Astrocyte of the spinal cord (primary cell): ENCODE measurements around the gene HOXA3.

Experiments used
- DNase-seq: peaks from one replicate; pipeline ENCODE4 v3.0.0; 2011; ENCODE audit warnings: low read depth, low spot score
- H3K4me3 ChIP-seq: 2 replicates; pipeline ENCODE4 v1.5.1; 2011; ENCODE audit warnings: low read depth, mild to moderate bottlenecking, low read length, moderate library complexity
- CTCF ChIP-seq: IDR thresholded peaks from 2 replicates; pipeline ENCODE4 v1.5.1; 2012; ENCODE audit warnings: low read depth, mild to moderate bottlenecking, low read length, inconsistent platforms
- in situ Hi-C: cut with HindIII; loops from 2 replicates; pipeline ENCODE4 v1.10.0; 2017; ENCODE audit warnings: low sequenced_read_pairs

Gene HOXA3

DNA sequence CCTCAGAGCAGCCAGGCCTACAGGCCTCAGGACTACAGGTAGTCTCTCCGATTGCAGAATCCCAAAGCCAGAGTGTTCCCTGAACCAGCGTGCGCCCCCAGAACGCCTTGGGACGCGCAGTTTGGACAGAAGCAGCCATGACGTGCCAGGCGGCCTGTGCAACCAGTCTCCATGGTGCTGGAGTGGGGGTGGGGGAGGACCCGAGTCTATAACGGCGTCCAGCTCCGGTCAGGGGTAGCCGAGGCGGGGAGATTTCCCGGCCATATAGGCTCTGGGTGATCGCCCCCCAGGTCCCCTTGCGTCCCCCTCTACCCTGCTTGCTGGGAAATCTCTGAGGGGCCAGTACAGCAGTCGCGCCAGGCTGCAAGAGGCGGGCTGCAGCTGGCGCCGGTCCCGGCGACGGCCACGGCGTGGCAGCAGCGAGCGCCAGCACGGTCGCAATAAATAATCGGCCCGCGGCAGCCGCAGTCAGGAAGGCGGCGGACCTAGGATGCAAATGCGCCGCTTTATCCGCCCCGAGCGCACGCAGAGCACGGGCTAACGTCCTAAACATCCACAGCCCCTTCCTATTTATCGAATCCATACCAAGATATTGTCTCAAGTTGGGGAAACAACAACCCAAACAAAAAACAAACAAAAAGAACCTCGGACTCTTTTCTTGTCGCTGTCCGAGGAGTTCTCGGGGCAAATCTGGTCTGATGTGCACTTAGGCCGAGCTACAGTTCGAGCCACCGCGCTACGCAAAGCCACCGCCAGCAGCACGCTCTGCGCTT lies 1.6 kb downstream of the HOXA3 start:
- peak; percentile 88 for DNase-seq
- peak overlapping the region; percentile 69 for H3K4me3 ChIP-seq
- in situ Hi-C loops = loop anchor here (25.0 kb wide), 1 partner anchor 763 kb away; no protein-coding TSS in a partner anchor
- TF ChIP-seq CTCF = peak; percentile 70

DNA sequence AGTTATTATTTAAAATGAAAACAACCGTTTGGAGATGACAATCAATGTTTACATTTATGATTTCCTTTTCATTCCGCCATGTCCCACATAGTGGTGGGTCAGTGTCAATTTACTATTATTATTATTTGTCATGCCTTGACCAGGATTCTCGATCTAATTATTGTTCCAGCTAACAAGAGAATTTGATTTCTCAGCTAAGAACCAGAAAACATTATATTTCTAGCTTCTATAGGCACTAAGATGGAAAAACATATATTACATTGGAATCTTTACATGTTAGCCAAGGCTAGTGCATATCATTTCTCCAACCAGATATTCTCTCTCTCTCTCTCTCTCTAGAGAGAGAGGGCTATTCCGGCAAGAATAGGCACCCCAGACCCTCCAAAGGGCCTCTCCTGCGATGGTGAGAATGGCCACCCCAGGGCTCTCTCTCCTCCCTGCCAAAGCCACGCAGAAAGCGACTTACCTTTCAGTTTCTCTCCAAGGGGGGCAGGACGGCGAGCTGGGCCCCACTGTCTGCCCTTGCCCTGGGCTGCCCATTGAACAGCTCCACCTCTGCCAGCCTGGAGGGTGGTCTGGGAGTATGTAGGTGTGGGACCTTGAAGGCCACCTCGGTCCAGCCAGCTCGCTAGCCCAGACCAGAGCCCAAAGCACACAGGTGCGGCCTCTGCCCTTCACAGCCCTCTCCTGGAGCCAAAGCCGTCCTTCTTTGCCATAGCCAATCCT lies 2.4 kb downstream of the HOXA3 start:
- DNase-seq = no peak
- TF ChIP-seq CTCF = no peak
- in situ Hi-C loops = loop anchor here (25.0 kb wide), 1 partner anchor 763 kb away; no protein-coding TSS in a partner anchor
- H3K4me3 ChIP-seq = peak overlapping the region; percentile 69

- peak overlapping the region; percentile 69 for H3K4me3 ChIP-seq
- in situ Hi-C loops = no loop called here
- DNase-seq = no peak
- TF ChIP-seq CTCF = no peak
Measured at GRCh38 chr7:27148756-27149641, 3.4 kb downstream of the HOXA3 start.

GRCh38 chr7:27148031-27148755 lies 4.2 kb downstream of the HOXA3 start:
- in situ Hi-C loops = no loop called here
- peak; percentile 66 for DNase-seq
- no peak for TF ChIP-seq CTCF
- H3K4me3 ChIP-seq = peak overlapping the region; percentile 69

GRCh38 chr7:27147199-27148030 lies 5.0 kb downstream of the HOXA3 start, which contains the start of gene HOXA6:
HOXA6 (minus strand) TSS chr7:27147774; CDS start chr7:27147749, 25 bp downstream.
- H3K4me3 ChIP-seq = peak within 1 kb of the TSS; percentile 69
- peak; percentile 63 for DNase-seq
- no peak for TF ChIP-seq CTCF
- in situ Hi-C loops = no loop called here
